Measurements from ENCODE around the gene ME3.

DNA sequence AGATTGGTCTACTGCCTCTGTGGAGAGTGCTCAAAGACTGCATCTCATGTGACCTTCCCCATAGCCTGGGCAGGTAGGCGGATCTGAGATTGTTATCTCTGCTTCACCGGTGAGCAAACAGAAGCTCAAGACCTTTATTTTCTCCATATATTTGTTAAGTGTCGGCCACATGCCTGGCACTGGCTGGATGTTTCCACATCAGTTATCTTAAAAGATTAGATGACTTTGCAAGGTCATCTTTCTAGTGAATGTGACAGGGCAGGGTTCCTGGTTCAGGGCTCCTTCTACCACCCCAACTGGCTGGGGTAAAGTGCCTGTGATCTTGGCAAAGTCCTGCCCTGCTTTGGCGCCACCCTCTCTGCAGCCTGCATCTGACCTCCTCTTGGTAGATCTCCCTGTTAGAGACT lies 172.7 kb downstream of the ME3 start:
- TF ChIP-seq CTCF (IDR thresholded peaks at IDR 0.05) (no peak), PRRX2 (CRISPR knock-in tag; IDR thresholded peaks at IDR 0.05) (no peak)
